ENCODE results near the gene CLDN17. TPM values are rescaled to one million over a fixed set of nuclear protein-coding genes. Genes with fewer than 3 reads are reported as not detected.

CLDN17 gene
- polyA plus RNA-seq, 1 donor (not counting 4 experiments of a cell fraction or from before 2014, with no cell fraction given): 0.28 TPM

GRCh38 chr21:30117631-30118030, 49.0 kb downstream of the CLDN17 start:
- Histone ChIP-seq H3K4me2 (ENCODE audit: control insufficient read depth, extremely low read depth, insufficient read depth, low read depth, low read length) (no peak overlapping the region), H3K4me3 (ENCODE audit: control insufficient read depth in 2 of 3, extremely low read depth in 1 of 3, insufficient read depth in 2 of 3, low read depth in 1 of 3, low read length in 3 of 3) (no peak overlapping the region), H3K4me1 (ENCODE audit: control insufficient read depth, extremely low read depth, insufficient read depth, low read length) (no peaks in the 10 kb centered on the region), H3K27ac (ENCODE audit: control insufficient read depth, insufficient read depth, low read length) (no peak overlapping the region), H4K20me1 (ENCODE audit: control insufficient read depth, extremely low read depth, insufficient read depth, low read length) (no peaks in the 10 kb centered on the region), H3K9ac (ENCODE audit: control insufficient read depth, extremely low read depth, insufficient read depth, low read length) (no peak overlapping the region), H3K27me3 (ENCODE audit: control insufficient read depth, extremely low read depth, insufficient read depth, low read length) (no peaks in the 10 kb centered on the region), H2AFZ (ENCODE audit: control insufficient read depth, low read length) (no peak overlapping the region), H3K9me1 (ENCODE audit: control insufficient read depth, extremely low read depth, insufficient read depth, low read length) (no peaks in the 10 kb centered on the region), H3K79me2 (ENCODE audit: control insufficient read depth, insufficient read depth, low read length) (no peaks in the 10 kb centered on the region), H3K9me3 (ENCODE audit: control insufficient read depth, low read depth, low read length) (no peaks in the 10 kb centered on the region), H3K36me3 (ENCODE audit: control insufficient read depth in 2 of 2, extremely low read depth in 1 of 2, insufficient read depth in 2 of 2, low read length in 2 of 2) (no peaks in the 10 kb centered on the region)
- TF ChIP-seq CTCF (optimal IDR thresholded peaks at IDR 0.05 in 1 of 3, IDR thresholded peaks at IDR 0.05 in 1 of 3, conservative IDR thresholded peaks at IDR 0.05 in 1 of 3; ENCODE audit: extremely low read depth in 1 of 3, insufficient read depth in 2 of 3, low read length in 3 of 3) (no peak), EZH2 (IDR thresholded peaks at IDR 0.05; ENCODE audit: low read length) (no peak)
- dilution Hi-C loops (cut with MboI; ENCODE audit: extremely low pct_ligation_motif_present, low sequenced_read_pairs): no loop called here
- FAIRE-seq (no peak), DNase-seq (ENCODE audit: low read depth, low spot score) (no peak)

- TF ChIP-seq CTCF (optimal IDR thresholded peaks at IDR 0.05 in 1 of 3, IDR thresholded peaks at IDR 0.05 in 1 of 3, conservative IDR thresholded peaks at IDR 0.05 in 1 of 3; ENCODE audit: extremely low read depth in 1 of 3, insufficient read depth in 2 of 3, low read length in 3 of 3) (no peak), EZH2 (IDR thresholded peaks at IDR 0.05; ENCODE audit: low read length) (no peak)
- Histone ChIP-seq H3K4me3 (ENCODE audit: control insufficient read depth in 2 of 3, extremely low read depth in 1 of 3, insufficient read depth in 2 of 3, low read depth in 1 of 3, low read length in 3 of 3) (no peak overlapping the region), H3K79me2 (ENCODE audit: control insufficient read depth, insufficient read depth, low read length) (no peaks in the 10 kb centered on the region), H3K27me3 (ENCODE audit: control insufficient read depth, extremely low read depth, insufficient read depth, low read length) (no peaks in the 10 kb centered on the region), H2AFZ (ENCODE audit: control insufficient read depth, low read length) (no peak overlapping the region), H3K4me1 (ENCODE audit: control insufficient read depth, extremely low read depth, insufficient read depth, low read length) (no peaks in the 10 kb centered on the region), H3K4me2 (ENCODE audit: control insufficient read depth, extremely low read depth, insufficient read depth, low read depth, low read length) (no peak overlapping the region), H4K20me1 (ENCODE audit: control insufficient read depth, extremely low read depth, insufficient read depth, low read length) (no peaks in the 10 kb centered on the region), H3K9ac (ENCODE audit: control insufficient read depth, extremely low read depth, insufficient read depth, low read length) (no peak overlapping the region), H3K36me3 (ENCODE audit: control insufficient read depth in 2 of 2, extremely low read depth in 1 of 2, insufficient read depth in 2 of 2, low read length in 2 of 2) (no peaks in the 10 kb centered on the region), H3K27ac (ENCODE audit: control insufficient read depth, insufficient read depth, low read length) (no peak overlapping the region), H3K9me3 (ENCODE audit: control insufficient read depth, low read depth, low read length) (no peaks in the 10 kb centered on the region), H3K9me1 (ENCODE audit: control insufficient read depth, extremely low read depth, insufficient read depth, low read length) (no peaks in the 10 kb centered on the region)
- no peak for DNase-seq (ENCODE audit: low read depth, low spot score)
- FAIRE-seq: no peak
- dilution Hi-C loops (cut with MboI; ENCODE audit: extremely low pct_ligation_motif_present, low sequenced_read_pairs): no loop called here
Measured at GRCh38 chr21:30116479-30116878, 50.1 kb downstream of the CLDN17 start.

Other genes starting within 250 kb of the CLDN17 start
- gene GRIK1, start 226.8 kb downstream of the CLDN17 start, polyA plus RNA-seq: not detected in 3 replicates
- 0.07 to 0.18 TPM in 2 of 3 replicates, not detected in the other for gene CLDN8, start 49.3 kb upstream of the CLDN17 start, polyA plus RNA-seq
- not detected in 3 replicates for gene KRTAP24-1, start 116.1 kb upstream of the CLDN17 start, polyA plus RNA-seq
- gene KRTAP25-1, start 122.7 kb upstream of the CLDN17 start, polyA plus RNA-seq: not detected in 3 replicates
- not detected in 3 replicates for gene KRTAP26-1, start 153.5 kb upstream of the CLDN17 start, polyA plus RNA-seq
- gene KRTAP27-1, start 170.9 kb upstream of the CLDN17 start, polyA plus RNA-seq: not detected in 3 replicates
- not detected in 3 replicates for gene KRTAP23-1, start 181.8 kb upstream of the CLDN17 start, polyA plus RNA-seq
- gene KRTAP13-2, start 205.5 kb upstream of the CLDN17 start, polyA plus RNA-seq: not detected in 3 replicates
- gene KRTAP13-1, start 229.2 kb upstream of the CLDN17 start, polyA plus RNA-seq: not detected in 3 replicates

Measured in keratinocyte (primary cell).